ENCODE results near the gene TWSG1. TPM values are rescaled to one million over a fixed set of nuclear protein-coding genes. Genes with fewer than 3 reads are reported as not detected.

TWSG1 gene
- total and polyA plus RNA-seq, 10 donors: 6.2 to 28.5 (median 17.3) TPM

DNA sequence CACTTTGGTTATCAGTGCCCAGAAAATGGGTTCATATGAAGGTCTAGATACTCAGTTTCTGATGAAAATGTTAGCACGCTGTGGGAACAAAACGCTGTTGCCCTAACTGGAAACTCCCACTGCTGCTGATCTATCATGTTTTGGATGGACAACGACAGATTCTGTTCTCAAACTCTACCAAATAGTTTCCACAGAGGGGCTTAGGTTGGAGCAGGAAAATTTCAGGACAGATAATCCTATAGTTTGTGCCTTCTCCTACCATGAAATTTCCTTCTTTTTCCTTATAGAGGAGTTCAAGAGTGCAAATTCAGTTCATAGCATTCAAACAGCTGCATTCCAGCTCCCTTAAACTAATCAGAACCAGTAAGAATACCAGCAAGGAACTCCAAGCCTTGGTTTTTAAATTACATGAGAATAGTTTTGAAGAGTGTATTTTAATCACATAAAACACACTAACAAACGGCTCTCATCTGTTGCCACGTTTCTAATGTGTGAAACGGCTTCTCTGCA, 82.0 kb downstream of the TWSG1 start:
- WGBS, 5 donors: 62 to 86% (median 77%) methylated on average over 6 of the region's 6 CpGs
- Histone ChIP-seq H3K27me3 (replicated peaks in 1 of 7) (no peaks in the 10 kb centered on the region), H3K9me3 (no peaks in the 10 kb centered on the region), H3K4me1 (peaks cover 0 to 4% (median 0%) of the 10 kb centered on the region in 6 donors), H3K27ac (peak overlapping the region in 5 of 8 donors; percentile 25 to 47 (median 37)), H3K4me3 (no peak overlapping the region), H3K36me3 (no peaks in the 10 kb centered on the region)
- no peak for DNase-seq
- no peak for TF ChIP-seq POLR2A (IDR thresholded peaks at IDR 0.05)
- TF ChIP-seq, protein P1, sequence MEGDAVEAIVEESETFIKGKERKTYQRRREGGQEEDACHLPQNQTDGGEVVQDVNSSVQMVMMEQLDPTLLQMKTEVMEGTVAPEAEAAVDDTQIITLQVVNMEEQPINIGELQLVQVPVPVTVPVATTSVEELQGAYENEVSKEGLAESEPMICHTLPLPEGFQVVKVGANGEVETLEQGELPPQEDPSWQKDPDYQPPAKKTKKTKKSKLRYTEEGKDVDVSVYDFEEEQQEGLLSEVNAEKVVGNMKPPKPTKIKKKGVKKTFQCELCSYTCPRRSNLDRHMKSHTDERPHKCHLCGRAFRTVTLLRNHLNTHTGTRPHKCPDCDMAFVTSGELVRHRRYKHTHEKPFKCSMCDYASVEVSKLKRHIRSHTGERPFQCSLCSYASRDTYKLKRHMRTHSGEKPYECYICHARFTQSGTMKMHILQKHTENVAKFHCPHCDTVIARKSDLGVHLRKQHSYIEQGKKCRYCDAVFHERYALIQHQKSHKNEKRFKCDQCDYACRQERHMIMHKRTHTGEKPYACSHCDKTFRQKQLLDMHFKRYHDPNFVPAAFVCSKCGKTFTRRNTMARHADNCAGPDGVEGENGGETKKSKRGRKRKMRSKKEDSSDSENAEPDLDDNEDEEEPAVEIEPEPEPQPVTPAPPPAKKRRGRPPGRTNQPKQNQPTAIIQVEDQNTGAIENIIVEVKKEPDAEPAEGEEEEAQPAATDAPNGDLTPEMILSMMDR (IDR thresholded peaks at IDR 0.05 in 8 of 11, conservative IDR thresholded peaks at IDR 0.05 in 3 of 11): no peak
- no peak for TF ChIP-seq POLR2AphosphoS5 (IDR thresholded peaks at IDR 0.05)
- intact Hi-C loops (cut with DNase I; ENCODE audit: low total_unique reads): no loop called here

DNA sequence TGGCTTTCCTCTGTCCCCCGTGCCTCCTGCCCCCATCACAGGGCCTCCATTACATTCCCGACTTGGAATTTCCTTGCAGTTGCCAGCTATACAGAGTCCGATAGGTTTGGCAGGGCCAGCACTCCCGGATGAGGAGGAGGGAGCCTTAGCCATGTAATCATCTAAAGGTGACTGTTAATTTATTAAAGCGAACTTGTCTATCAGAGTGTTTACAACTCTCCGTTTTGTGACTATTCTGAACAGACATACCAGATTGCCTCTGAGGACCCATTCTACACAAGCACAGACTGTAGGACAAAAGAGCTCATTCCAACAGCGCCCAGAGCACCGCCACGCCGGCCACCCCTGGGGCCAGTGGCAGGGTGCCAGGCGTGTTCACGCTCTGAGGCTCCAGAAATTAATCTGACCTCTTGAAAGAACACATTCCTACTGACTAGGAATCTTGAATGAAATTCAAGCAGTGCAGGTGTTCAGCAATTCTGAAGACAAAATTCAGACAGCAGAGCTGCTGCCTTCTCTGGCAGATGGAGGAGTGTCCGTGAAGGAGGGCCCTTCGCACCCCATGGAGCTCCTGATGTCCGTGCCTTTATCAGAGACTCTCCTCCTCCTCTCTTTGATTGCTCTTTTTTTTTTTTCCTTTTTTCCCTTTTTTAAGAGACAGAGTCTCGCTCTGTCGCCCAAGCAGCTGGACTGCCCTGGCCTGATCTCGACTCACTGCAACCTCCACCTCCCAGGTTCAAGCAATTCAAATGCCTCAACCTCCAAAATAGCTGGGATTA, 82.7 kb downstream of the TWSG1 start:
- 73 to 85% (median 80%) methylated on average over 18 of the region's 18 CpGs for WGBS, 5 donors
- intact Hi-C loops (cut with DNase I; ENCODE audit: low total_unique reads): no loop called here
- H3K27me3 ChIP-seq (replicated peaks in 1 of 7): no peaks in the 10 kb centered on the region
- no peak overlapping the region for H3K4me3 ChIP-seq
- H3K9me3 ChIP-seq: no peaks in the 10 kb centered on the region
- TF ChIP-seq POLR2AphosphoS5 (IDR thresholded peaks at IDR 0.05) (no peak), POLR2A (IDR thresholded peaks at IDR 0.05) (no peak)
- TF ChIP-seq, protein P1 (IDR thresholded peaks at IDR 0.05 in 8 of 11, conservative IDR thresholded peaks at IDR 0.05 in 3 of 11): no peak
- no peak for DNase-seq
- H3K4me1 ChIP-seq: peaks cover 0 to 4% (median 0%) of the 10 kb centered on the region in 6 donors
- H3K27ac ChIP-seq: peak overlapping the region in 5 of 8 donors; percentile 25 to 47 (median 37)
- H3K36me3 ChIP-seq: no peaks in the 10 kb centered on the region

DNA sequence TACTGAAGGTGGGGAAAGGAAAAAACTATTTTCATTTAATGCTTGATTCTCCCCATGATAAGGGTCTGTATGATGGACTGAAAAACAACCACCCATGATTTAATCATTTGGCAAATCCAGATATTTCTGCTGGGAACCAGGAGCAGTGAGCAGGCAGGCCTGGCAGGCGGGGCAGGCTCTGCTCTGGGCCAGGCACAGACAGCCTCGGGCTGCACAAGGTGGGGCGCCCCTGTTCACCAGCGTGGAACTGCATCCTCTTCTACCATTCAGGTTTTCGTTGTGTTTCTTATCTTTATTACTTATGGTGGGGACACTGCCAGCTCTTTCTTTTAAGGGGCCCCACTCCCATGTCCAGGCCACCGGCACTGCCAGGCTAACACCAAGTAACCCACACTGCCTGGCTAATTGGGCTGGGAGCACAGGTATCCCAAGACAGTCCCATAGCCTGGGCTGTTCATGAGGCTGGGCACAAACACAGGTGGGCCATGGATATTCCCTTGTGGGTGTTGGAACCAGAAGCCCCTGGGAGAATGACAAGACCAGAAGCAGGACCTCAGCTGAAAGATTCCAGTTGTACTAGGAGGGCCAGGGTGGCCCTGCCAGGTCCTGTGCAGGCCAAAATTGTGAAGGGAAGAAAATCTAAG, 83.6 kb downstream of the TWSG1 start:
- DNase-seq: no peak
- H3K9me3 ChIP-seq: no peaks in the 10 kb centered on the region
- WGBS, 5 donors: 86 to 95% (median 91%) methylated on average over 6 of the region's 6 CpGs
- peaks cover 0 to 4% (median 0%) of the 10 kb centered on the region in 6 donors for H3K4me1 ChIP-seq
- no peaks in the 10 kb centered on the region for H3K27me3 ChIP-seq (replicated peaks in 1 of 7)
- TF ChIP-seq POLR2A (IDR thresholded peaks at IDR 0.05): no peak
- TF ChIP-seq, protein P1 (IDR thresholded peaks at IDR 0.05 in 8 of 11, conservative IDR thresholded peaks at IDR 0.05 in 3 of 11): no peak
- no peak for TF ChIP-seq POLR2AphosphoS5 (IDR thresholded peaks at IDR 0.05)
- no peaks in the 10 kb centered on the region for H3K36me3 ChIP-seq
- intact Hi-C loops (cut with DNase I; ENCODE audit: low total_unique reads): no loop called here
- H3K27ac ChIP-seq: no peak overlapping the region
- H3K4me3 ChIP-seq: no peak overlapping the region
